Sigmoid colon (tissue), 4 donors: Measurements from ENCODE around the gene TMEM52.

Experiments
- CTCF ChIP-seq, 4 experiments: fragments of 450-650 bp in 3 of 4; fragments of 200-600 bp in 1 of 4; IDR thresholded peaks; one replicate each; pipeline ENCODE4 v1.5.1; 2016 to 2019; ENCODE audit warnings: antibody characterized with exemption in 4 of 4, mild to moderate bottlenecking in 3 of 4, moderate library complexity in 2 of 4
- POLR2AphosphoS5 ChIP-seq, 4 donors: sonication (generic); formaldehyde crosslinking; IDR thresholded peaks; one replicate each; pipeline ENCODE4 v1.6.1; 2017; ENCODE audit warnings: antibody characterized with exemption in 4 of 4

DNA sequence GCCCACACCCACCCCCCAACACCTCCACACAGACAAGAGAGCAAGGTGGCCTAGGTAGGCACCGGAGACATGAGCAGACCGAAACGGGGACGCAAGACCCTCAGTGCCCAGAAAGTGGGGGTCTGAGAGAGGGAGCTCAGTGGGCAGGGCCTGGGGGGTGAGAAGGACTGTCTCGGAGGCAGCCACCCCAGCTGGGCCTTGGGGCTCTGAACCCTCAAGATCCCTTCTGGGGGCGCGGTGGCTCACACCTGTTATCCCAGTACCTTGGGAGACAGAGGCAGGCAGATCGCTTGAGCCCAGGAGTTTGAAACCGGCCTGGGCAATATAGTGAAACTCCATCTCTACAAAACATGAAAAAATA lies 19.1 kb downstream of the TMEM52 start:
- TF ChIP-seq CTCF (IDR thresholded peaks at IDR 0.05): no peak
- TF ChIP-seq POLR2AphosphoS5 (IDR thresholded peaks at IDR 0.05): no peak
